Upper lobe of left lung (tissue), 6 donors: ENCODE measurements around the gene RHBDF2. TPM values are rescaled to one million over a fixed set of nuclear protein-coding genes. Genes with fewer than 3 reads are reported as not detected.

Experiments
- ATAC-seq, 2 donors: fragments of 200-7000 bp; cut with Tn5 transposase; one replicate each; pipeline ENCODE4 v1.9.1; 2022; ENCODE audit warnings: mild to moderate bottlenecking in 2 of 2, moderate library complexity in 2 of 2; ENCODE audit not compliant: low FRiP score in 2 of 2
- DNase-seq, 2 donors: peaks; one replicate each; pipeline ENCODE4 v3.0.0-alpha.2; 2019 to 2020
- H3K27ac ChIP-seq, 4 donors: fragments of 200-600 bp; sonication (generic); one replicate each; pipeline ENCODE4 v1.5.1; 2016 to 2019
- H3K27me3 ChIP-seq, 4 donors: fragments of 200-600 bp; sonication (generic); one replicate each; pipeline ENCODE4 v1.5.1; 2017 to 2019
- H3K36me3 ChIP-seq, 4 donors: fragments of 200-600 bp; sonication (generic); one replicate each; pipeline ENCODE4 v1.5.1; 2016 to 2019
- H3K4me1 ChIP-seq, 4 donors: fragments of 200-600 bp; sonication (generic); one replicate each; pipeline ENCODE4 v1.5.1; 2018 to 2019
- H3K4me3 ChIP-seq, 4 donors: fragments of 200-600 bp; sonication (generic); one replicate each; pipeline ENCODE4 v1.5.1; 2017 to 2019; ENCODE audit warnings: mild to moderate bottlenecking in 2 of 4, moderate library complexity in 1 of 4
- H3K9me3 ChIP-seq, 4 donors: fragments of 200-600 bp; sonication (generic); one replicate each; pipeline ENCODE4 v1.5.1; 2018 to 2019
- CTCF ChIP-seq, 6 experiments: fragments of 450-650 bp in 4 of 6; fragments of 200-600 bp in 2 of 6; sonication (generic) in 2 of 6; IDR thresholded peaks; one replicate each; pipeline ENCODE4 v1.5.1; 2016 to 2019; ENCODE audit warnings: antibody characterized with exemption in 6 of 6
- EP300 ChIP-seq, 4 donors: sonication (generic); formaldehyde crosslinking; IDR thresholded peaks; one replicate each; pipeline ENCODE4 v1.5.1; 2017; ENCODE audit warnings: antibody characterized with exemption in 4 of 4, control low read depth in 2 of 4
- POLR2A ChIP-seq, 4 donors: fragments of 450-650 bp; IDR thresholded peaks; one replicate each; pipeline ENCODE4 v1.5.1; 2016 to 2017; ENCODE audit warnings: antibody characterized with exemption in 4 of 4, mild to moderate bottlenecking in 2 of 4
- POLR2AphosphoS5 ChIP-seq, 2 donors: sonication (generic); formaldehyde crosslinking; IDR thresholded peaks; one replicate each; pipeline ENCODE4 v1.5.1; 2017; ENCODE audit warnings: antibody characterized with exemption in 2 of 2
- WGBS, 2 donors: methylation state at CpG; one replicate each; pipeline ENCODE4 v1.1.5; 2017 to 2018; 5-methylcytosine and 5-hydroxymethylcytosine counted together
- total RNA-seq, 6 donors: library from RNA; depleted of rRNA in 4 of 6; stranded (reverse); fragments of >200 nt in 4 of 6; gene quantifications; one replicate each; pipeline versions ENCODE4 v1.1.0 to v1.2.1, GENCODE V29; 2016 to 2021
- donor health status: DM: no; HTN: no; CAD: no; lungs with moderate emphysema.
- donor health status: DM: no; HTN: yes; CAD: no; lungs with severe emphysema.

The RHBDF2 gene
- total RNA-seq, 6 donors from 2014 or later: 34.3 to 137 (median 47.6) TPM

GRCh38 chr17:76453431-76453743 is 47.8 kb downstream of the RHBDF2 start:
- Histone ChIP-seq H3K4me3 (peak overlapping the region in 3 of 4 donors; percentile 77 to 91 (median 89)), H3K4me1 (peaks cover 10 to 21% (median 15%) of the 10 kb centered on the region in 4 donors), H3K36me3 (no peaks in the 10 kb centered on the region), H3K27ac (peak overlapping the region in 1 of 4 donors; percentile 85), H3K9me3 (no peaks in the 10 kb centered on the region), H3K27me3 (no peaks in the 10 kb centered on the region)
- DNase-seq: no peak
- 22 to 29% methylated on average over 6 of the region's 6 CpGs for WGBS, 2 donors
- ATAC-seq: no peak
- TF ChIP-seq CTCF (IDR thresholded peaks at IDR 0.05) (no peak), EP300 (IDR thresholded peaks at IDR 0.05) (no peak), POLR2A (IDR thresholded peaks at IDR 0.05) (no peak), POLR2AphosphoS5 (IDR thresholded peaks at IDR 0.05) (no peak)

- H3K4me1 ChIP-seq: peaks cover 10 to 23% (median 15%) of the 10 kb centered on the region in 4 donors
- H3K27ac ChIP-seq: peak within 1 kb of the TSS; percentile 67 to 85 (median 70)
- peak; percentile 87 to 99 for DNase-seq
- peak; percentile 93 to 99 for ATAC-seq
- H3K9me3 ChIP-seq: no peaks in the 10 kb centered on the region
- H3K4me3 ChIP-seq: peak within 1 kb of the TSS; percentile 76 to 91 (median 83)
- TF ChIP-seq POLR2AphosphoS5 (IDR thresholded peaks at IDR 0.05): peak in 1 of 2 donors; percentile 51
- TF ChIP-seq EP300 (IDR thresholded peaks at IDR 0.05): no peak
- peak in 2 of 4 donors; percentile 73 to 76 for TF ChIP-seq POLR2A (IDR thresholded peaks at IDR 0.05)
- TF ChIP-seq CTCF (IDR thresholded peaks at IDR 0.05): peak in 5 of 6 experiments; percentile 9 to 69 (median 48)
- H3K27me3 ChIP-seq: no peaks in the 10 kb centered on the region
- H3K36me3 ChIP-seq: no peaks in the 10 kb centered on the region
- WGBS, 2 donors: 1 to 2% methylated on average over 22 to 57 of the region's 101 CpGs
Measured at GRCh38 chr17:76452660-76453430, 48.4 kb downstream of the RHBDF2 start, which contains the start of gene UBE2O. TSS of gene UBE2O (minus strand) at chr17:76453152. CDS start at chr17:76453141, 11 bp downstream.

GRCh38 chr17:76452127-76452659 is 49.0 kb downstream of the RHBDF2 start:
- Histone ChIP-seq H3K4me1 (peaks cover 10 to 28% (median 16%) of the 10 kb centered on the region in 4 donors), H3K27me3 (no peaks in the 10 kb centered on the region), H3K36me3 (no peaks in the 10 kb centered on the region), H3K27ac (peak overlapping the region in 1 of 4 donors; percentile 85), H3K4me3 (peak overlapping the region; percentile 76 to 91 (median 83)), H3K9me3 (no peaks in the 10 kb centered on the region)
- ATAC-seq: peak; percentile 48 to 55
- no peak for TF ChIP-seq POLR2AphosphoS5 (IDR thresholded peaks at IDR 0.05)
- no peak for TF ChIP-seq CTCF (IDR thresholded peaks at IDR 0.05)
- TF ChIP-seq EP300 (IDR thresholded peaks at IDR 0.05): no peak
- TF ChIP-seq POLR2A (IDR thresholded peaks at IDR 0.05): no peak
- DNase-seq: peak in 1 of 2 donors; percentile 35
- 0 to 2% methylated on average over 16 of the region's 29 CpGs for WGBS, 2 donors

- no peak for ATAC-seq
- 72 to 77% methylated on average over 6 of the region's 6 CpGs for WGBS, 2 donors
- TF ChIP-seq EP300 (IDR thresholded peaks at IDR 0.05): no peak
- no peak for TF ChIP-seq CTCF (IDR thresholded peaks at IDR 0.05)
- no peak for TF ChIP-seq POLR2AphosphoS5 (IDR thresholded peaks at IDR 0.05)
- TF ChIP-seq POLR2A (IDR thresholded peaks at IDR 0.05): no peak
Measured at GRCh38 chr17:76451506-76451905, 49.7 kb downstream of the RHBDF2 start.

More at GRCh38 chr17:76451506-76451905, 49.7 kb downstream of the RHBDF2 start:
- H3K4me3 ChIP-seq: peak overlapping the region in 1 of 4 donors; percentile 89
- H3K4me1 ChIP-seq: peaks cover 13 to 35% (median 22%) of the 10 kb centered on the region in 4 donors
- H3K36me3 ChIP-seq: no peaks in the 10 kb centered on the region
- no peaks in the 10 kb centered on the region for H3K27me3 ChIP-seq
- H3K9me3 ChIP-seq: no peaks in the 10 kb centered on the region
- no peak for DNase-seq
- H3K27ac ChIP-seq: no peak overlapping the region
